PC-3 (cell line): ENCODE measurements around the gene TMEM232. TPM values are rescaled to one million over a fixed set of nuclear protein-coding genes. Genes with fewer than 3 reads are reported as not detected.

ENCODE experiments used
- ATAC-seq: fragments of 200-7000 bp; cut with Tn5 transposase; 2 replicates; pipeline ENCODE4 v1.9.1; 2020; ENCODE audit warnings: mild to moderate bottlenecking, moderate library complexity
- BruUV-seq: library from RNA; stranded (reverse); fragments of 400-500 nt; replicated peaks from 2 replicates; lab custom pipeline; 2021; lab: Mats Ljungman, UMichigan
- CTCF ChIA-PET: fragments of 300-600 bp; sonication (Branson Sonifier 250); formaldehyde crosslinking; loops from one replicate; lab custom pipeline; 2022; ENCODE audit warnings: antibody characterized with exemption; lab: Charles Lee
- POLR2A ChIA-PET: fragments of 300-600 bp; sonication (Branson Sonifier 250); formaldehyde crosslinking; loops from one replicate; lab custom pipeline; 2022; ENCODE audit warnings: antibody characterized with exemption; ENCODE audit not compliant: unreplicated experiment; lab: Charles Lee
- DNase-seq: peaks from one replicate; pipeline ENCODE4 v3.0.0-alpha.2; 2015
- H2AFZ ChIP-seq: fragments of 300-600 bp; sonication (generic); 2 replicates; pipeline ENCODE4 v1.6.0; 2016; ENCODE audit warnings: antibody characterized with exemption, low read length
- H3F3A ChIP-seq: fragments of 300-600 bp; sonication (generic); one replicate; pipeline ENCODE4 v1.6.0; 2017; ENCODE audit warnings: antibody characterized with exemption, low read length, control low read depth, mild to moderate bottlenecking; ENCODE audit not compliant: unreplicated experiment
- H3K27ac ChIP-seq: fragments of 300-600 bp; sonication (generic); 2 replicates; pipeline ENCODE4 v1.5.1; 2016; ENCODE audit warnings: mild to moderate bottlenecking, low read length
- H3K27me3 ChIP-seq: fragments of 300-600 bp; sonication (generic); 2 replicates; pipeline ENCODE4 v1.6.1; 2016; ENCODE audit warnings: low read length, mixed read lengths
- H3K36me3 ChIP-seq: fragments of 300-600 bp; sonication (generic); 2 replicates; pipeline ENCODE4 v1.6.1; 2016; ENCODE audit warnings: low read depth, mixed run types, low read length, mixed read lengths
- H3K4me1 ChIP-seq: fragments of 300-600 bp; sonication (generic); 2 replicates; pipeline ENCODE4 v1.5.1; 2016; ENCODE audit warnings: low read length; ENCODE audit not compliant: insufficient read depth
- H3K4me2 ChIP-seq: fragments of 300-600 bp; sonication (generic); 2 replicates; pipeline ENCODE4 v1.6.0; 2016; ENCODE audit warnings: low read length
- H3K4me3 ChIP-seq: fragments of 300-600 bp; sonication (generic); 2 replicates; pipeline ENCODE4 v1.5.1; 2016; ENCODE audit warnings: mild to moderate bottlenecking, low read length, mixed read lengths
- H3K79me2 ChIP-seq: fragments of 300-600 bp; sonication (generic); 2 replicates; pipeline ENCODE4 v1.6.1; 2017; ENCODE audit warnings: low read length, mixed read lengths
- H3K9ac ChIP-seq: fragments of 300-600 bp; sonication (generic); 2 replicates; pipeline ENCODE4 v1.6.0; 2016; ENCODE audit warnings: mild to moderate bottlenecking, low read length
- H3K9me2 ChIP-seq: fragments of 300-600 bp; sonication (generic); replicated peaks from 2 replicates; pipeline ENCODE4 v1.6.1; 2016; ENCODE audit warnings: mixed run types, low read length, mixed read lengths
- H3K9me3 ChIP-seq: fragments of 300-600 bp; sonication (generic); 2 replicates; pipeline ENCODE4 v1.6.1; 2016; ENCODE audit warnings: low read length, mixed read lengths
- H4K20me1 ChIP-seq: fragments of 300-600 bp; sonication (generic); 2 replicates; pipeline ENCODE4 v1.6.1; 2016; ENCODE audit warnings: low read length, mixed read lengths
- CTCF ChIP-seq: fragments of 300-600 bp; sonication (generic); conservative IDR thresholded peaks from 2 replicates; pipeline ENCODE4 v1.5.1; 2017; ENCODE audit warnings: antibody characterized with exemption, low read depth, mild to moderate bottlenecking, low read length
- EZH2 ChIP-seq: fragments of 300-600 bp; sonication (generic); IDR thresholded peaks from one replicate; pipeline ENCODE4 v1.6.1; 2017; ENCODE audit warnings: antibody characterized with exemption, mild to moderate bottlenecking, low read length; ENCODE audit not compliant: unreplicated experiment
- EZH2phosphoT487 ChIP-seq: fragments of 300-600 bp; sonication (generic); IDR thresholded peaks from 2 replicates; pipeline ENCODE4 v1.6.1; 2018; ENCODE audit warnings: mild to moderate bottlenecking, antibody characterized with exemption, low read length, borderline replicate concordance
- intact Hi-C: fragments of 100-400 bp; cut with micrococcal nuclease; formaldehyde crosslinking; loops from 2 replicates; pipeline ENCODE4 v1.9.0; 2023
- total RNA-seq: library from RNA; depleted of rRNA; stranded (reverse); fragments of >200 nt; gene quantifications from 2 replicates; pipeline ENCODE4 v1.2.3, GENCODE V29; 2014

TMEM232 gene
- total RNA-seq, 1 experiment from 2014 or later = 1.4 TPM

GRCh38 chr5:110760158-110760557, 33.7 kb upstream of the TMEM232 start:
- Histone ChIP-seq H3K27me3 (no peaks in the 10 kb centered on the region), H4K20me1 (no peaks in the 10 kb centered on the region), H3K4me2 (no peak overlapping the region), H2AFZ (no peak overlapping the region), H3K4me1 (no peaks in the 10 kb centered on the region), H3K79me2 (no peaks in the 10 kb centered on the region), H3K9ac (no peak overlapping the region), H3K9me3 (no peaks in the 10 kb centered on the region), H3K4me3 (no peak overlapping the region), H3F3A (no peaks in the 10 kb centered on the region), H3K9me2 (no peaks in the 10 kb centered on the region), H3K36me3 (peaks cover 8% of the 10 kb centered on the region), H3K27ac (no peak overlapping the region)
- ChIA-PET POLR2A (no interaction called here), CTCF (no interaction called here)
- no peak for TF ChIP-seq EZH2
- TF ChIP-seq CTCF = no peak
- TF ChIP-seq EZH2phosphoT487 = no peak
- no TSS peak for BruUV-seq
- DNase-seq = no peak
- ATAC-seq = no peak
- intact Hi-C loops = no loop called here

- Histone ChIP-seq H3K36me3 (peaks cover 8% of the 10 kb centered on the region), H3K4me2 (no peak overlapping the region), H3K27ac (no peak overlapping the region), H2AFZ (no peak overlapping the region), H3K9me3 (no peaks in the 10 kb centered on the region), H3K27me3 (no peaks in the 10 kb centered on the region), H3K9me2 (no peaks in the 10 kb centered on the region), H3K9ac (no peak overlapping the region), H3K4me1 (peaks cover 5% of the 10 kb centered on the region), H3K4me3 (no peak overlapping the region), H3F3A (no peaks in the 10 kb centered on the region), H3K79me2 (no peaks in the 10 kb centered on the region), H4K20me1 (no peaks in the 10 kb centered on the region)
- no peak for TF ChIP-seq EZH2phosphoT487
- peak; percentile 89 for TF ChIP-seq CTCF
- peak; percentile 84 for DNase-seq
- BruUV-seq = no TSS peak
- ChIA-PET POLR2A (no interaction called here), CTCF (interaction anchor here (0.6 to 0.7 kb wide), 2 partner anchors 32 to 918 kb away, joined by 3 read pairs; no protein-coding TSS in a partner anchor)
- intact Hi-C loops = loop anchor here (1.0 to 10.0 kb wide), 8 partner anchors 28 to 518 kb away; partner anchors contain the start of gene TMEM232
- peak; percentile 41 for ATAC-seq
Observed at GRCh38 chr5:110757118-110757729, 30.8 kb upstream of the TMEM232 start.

GRCh38 chr5:110754181-110754580, 27.7 kb upstream of the TMEM232 start:
- Histone ChIP-seq H3K9me2 (no peaks in the 10 kb centered on the region), H3K27ac (no peak overlapping the region), H3F3A (no peaks in the 10 kb centered on the region), H3K9me3 (no peaks in the 10 kb centered on the region), H3K27me3 (no peaks in the 10 kb centered on the region), H3K4me1 (peaks cover 10% of the 10 kb centered on the region), H2AFZ (no peak overlapping the region), H3K9ac (no peak overlapping the region), H4K20me1 (no peaks in the 10 kb centered on the region), H3K36me3 (peaks cover 3% of the 10 kb centered on the region), H3K4me2 (no peak overlapping the region), H3K79me2 (no peaks in the 10 kb centered on the region), H3K4me3 (no peak overlapping the region)
- ChIA-PET CTCF (no interaction called here), POLR2A (no interaction called here)
- intact Hi-C loops = loop anchor here (10.0 kb wide), 2 partner anchors 371 to 521 kb away; no protein-coding TSS in a partner anchor
- TF ChIP-seq EZH2 (no peak), EZH2phosphoT487 (no peak), CTCF (no peak)
- no TSS peak for BruUV-seq
- DNase-seq (no peak), ATAC-seq (no peak)
